Spleen (tissue), 7 donors: ENCODE measurements around the gene CCNQ.

Experiments
- POLR2AphosphoS5 ChIP-seq, 3 donors: sonication (generic); formaldehyde crosslinking; IDR thresholded peaks; one replicate each; pipeline ENCODE4 v1.5.1; 2017; ENCODE audit warnings: antibody characterized with exemption in 3 of 3
- TF ChIP-seq, protein P1 (sequence below), 11 experiments: fragments of 200-600 bp in 7 of 11; fragments of 450-650 bp in 4 of 11; sonication (generic) in 4 of 11; IDR thresholded peaks in 8 of 11; conservative IDR thresholded peaks in 3 of 11; 1 replicate in 7 of 11; 2 replicates in 4 of 11; pipeline versions ENCODE4 v1.4.0 to v1.8.0; 2016 to 2021; ENCODE audit warnings: antibody characterized with exemption in 11 of 11, inconsistent platforms in 4 of 11, mild to moderate bottlenecking in 1 of 11
- donor health status: DM: no; HTN: no; CAD: no; lungs with moderate emphysema.
- donor health status: DM: no; HTN: no; CAD: no.
- donor health status: DM: no; HTN: no; CAD: no.

- TF ChIP-seq POLR2AphosphoS5 (IDR thresholded peaks at IDR 0.05), result no peak
- TF ChIP-seq, protein P1, sequence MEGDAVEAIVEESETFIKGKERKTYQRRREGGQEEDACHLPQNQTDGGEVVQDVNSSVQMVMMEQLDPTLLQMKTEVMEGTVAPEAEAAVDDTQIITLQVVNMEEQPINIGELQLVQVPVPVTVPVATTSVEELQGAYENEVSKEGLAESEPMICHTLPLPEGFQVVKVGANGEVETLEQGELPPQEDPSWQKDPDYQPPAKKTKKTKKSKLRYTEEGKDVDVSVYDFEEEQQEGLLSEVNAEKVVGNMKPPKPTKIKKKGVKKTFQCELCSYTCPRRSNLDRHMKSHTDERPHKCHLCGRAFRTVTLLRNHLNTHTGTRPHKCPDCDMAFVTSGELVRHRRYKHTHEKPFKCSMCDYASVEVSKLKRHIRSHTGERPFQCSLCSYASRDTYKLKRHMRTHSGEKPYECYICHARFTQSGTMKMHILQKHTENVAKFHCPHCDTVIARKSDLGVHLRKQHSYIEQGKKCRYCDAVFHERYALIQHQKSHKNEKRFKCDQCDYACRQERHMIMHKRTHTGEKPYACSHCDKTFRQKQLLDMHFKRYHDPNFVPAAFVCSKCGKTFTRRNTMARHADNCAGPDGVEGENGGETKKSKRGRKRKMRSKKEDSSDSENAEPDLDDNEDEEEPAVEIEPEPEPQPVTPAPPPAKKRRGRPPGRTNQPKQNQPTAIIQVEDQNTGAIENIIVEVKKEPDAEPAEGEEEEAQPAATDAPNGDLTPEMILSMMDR (IDR thresholded peaks at IDR 0.05 in 8 of 11, conservative IDR thresholded peaks at IDR 0.05 in 3 of 11), result no peak
These were observed 23.8 kb upstream of the CCNQ start for GRCh38 chrX:153622661-153623309.
